Measurements from ENCODE around the gene UPK1A.

Gene UPK1A

GRCh38 chr19:35661995-35662340 is 4.3 kb upstream of the UPK1A start:
- Histone ChIP-seq H3K27me3 (peaks cover under 1% of the 10 kb centered on the region; the same call in 1 of the 2 replicates), H3K4me3 (ENCODE audit: low read depth, low read length) (no peak overlapping the region), H3K4me1 (no peaks in the 10 kb centered on the region), H3K9me3 (no peaks in the 10 kb centered on the region), H3K36me3 (peaks cover 12% of the 10 kb centered on the region)
- no peak for TF ChIP-seq CTCF (IDR thresholded peaks at IDR 0.05; ENCODE audit: low read depth, low read length)
- DNase-seq, result no peak

- H3K9me3 ChIP-seq, result no peaks in the 10 kb centered on the region
- no peak for TF ChIP-seq CTCF (IDR thresholded peaks at IDR 0.05; ENCODE audit: low read depth, low read length)
- no peaks in the 10 kb centered on the region for H3K4me1 ChIP-seq
- no peak overlapping the region for H3K4me3 ChIP-seq (ENCODE audit: low read depth, low read length)
- H3K27me3 ChIP-seq, result peaks cover 20% of the 10 kb centered on the region
- DNase-seq, result no peak
- no peaks in the 10 kb centered on the region for H3K36me3 ChIP-seq
Measured at GRCh38 chr19:35663981-35664380, 2.3 kb upstream of the UPK1A start.

- Histone ChIP-seq H3K4me1 (no peaks in the 10 kb centered on the region), H3K4me3 (ENCODE audit: low read depth, low read length) (no peak overlapping the region), H3K9me3 (no peaks in the 10 kb centered on the region), H3K27me3 (peaks cover 31% of the 10 kb centered on the region), H3K36me3 (no peaks in the 10 kb centered on the region)
- no peak for TF ChIP-seq CTCF (IDR thresholded peaks at IDR 0.05; ENCODE audit: low read depth, low read length)
- no peak for DNase-seq
Measured at GRCh38 chr19:35665157-35665556, 1.2 kb upstream of the UPK1A start.

- TF ChIP-seq CTCF (IDR thresholded peaks at IDR 0.05; ENCODE audit: low read depth, low read length), result no peak
- peaks cover 31% of the 10 kb centered on the region for H3K27me3 ChIP-seq
- DNase-seq, result no peak
Measured at GRCh38 chr19:35665604-35666003, 713 bp upstream of the UPK1A start.

GRCh38 chr19:35669566-35669965 is 3.2 kb downstream of the UPK1A start:
- DNase-seq, result no peak
- no peak for TF ChIP-seq CTCF (IDR thresholded peaks at IDR 0.05; ENCODE audit: low read depth, low read length)

More at GRCh38 chr19:35665604-35666003, 713 bp upstream of the UPK1A start:
- no peaks in the 10 kb centered on the region for H3K36me3 ChIP-seq
- H3K9me3 ChIP-seq, result no peaks in the 10 kb centered on the region
- no peaks in the 10 kb centered on the region for H3K4me1 ChIP-seq
- no peak overlapping the region for H3K4me3 ChIP-seq (ENCODE audit: low read depth, low read length)

GRCh38 chr19:35669974-35670373 is 3.7 kb downstream of the UPK1A start:
- Histone ChIP-seq H3K4me3 (ENCODE audit: low read depth, low read length) (no peak overlapping the region), H3K27me3 (peaks cover 64% of the 10 kb centered on the region), H3K4me1 (no peaks in the 10 kb centered on the region), H3K9me3 (no peaks in the 10 kb centered on the region), H3K36me3 (no peaks in the 10 kb centered on the region)
- no peak for DNase-seq
- TF ChIP-seq CTCF (IDR thresholded peaks at IDR 0.05; ENCODE audit: low read depth, low read length), result no peak

More at GRCh38 chr19:35669566-35669965, 3.2 kb downstream of the UPK1A start:
- no peaks in the 10 kb centered on the region for H3K4me1 ChIP-seq
- H3K27me3 ChIP-seq, result peaks cover 64% of the 10 kb centered on the region
- H3K9me3 ChIP-seq, result no peaks in the 10 kb centered on the region
- H3K4me3 ChIP-seq (ENCODE audit: low read depth, low read length), result no peak overlapping the region
- H3K36me3 ChIP-seq, result no peaks in the 10 kb centered on the region

Data from BE2C (cell line).